ENCODE results near the gene MRTFA. TPM values are rescaled to one million over a fixed set of nuclear protein-coding genes. Genes with fewer than 3 reads are reported as not detected.

MRTFA gene
- total RNA-seq, 1 experiment from 2014 or later = 52.7 TPM

DNA sequence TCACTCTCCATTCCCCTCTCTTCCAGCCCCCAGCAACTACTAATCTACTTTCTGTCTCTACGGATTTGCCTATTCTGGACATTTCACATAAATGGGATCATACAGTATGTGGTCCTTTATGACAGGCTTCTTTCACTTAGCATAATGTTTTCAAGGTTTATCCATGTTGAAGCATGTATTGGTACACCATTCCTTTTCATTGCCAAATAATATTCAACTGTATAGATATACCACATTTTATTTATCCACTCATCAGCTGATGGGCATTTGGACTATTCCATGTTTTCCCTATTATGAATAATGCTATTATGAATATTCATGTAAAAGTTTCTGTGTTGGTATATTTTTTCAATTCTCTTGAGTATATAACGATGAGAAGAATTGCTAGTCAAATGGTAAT lies 54.5 kb downstream of the MRTFA start:
- H3K27ac Mint-ChIP-seq (ENCODE audit: low read depth, unreplicated experiment) = no peak overlapping the region
- BruUV-seq (replicated peaks) = no TSS peak
- CTCF ChIA-PET = interaction anchor here (1.1 to 1.2 kb wide), 3 partner anchors 45 to 95 kb away, joined by 3 to 4 read pairs (median 3); no protein-coding TSS in a partner anchor
- DNase-seq (ENCODE audit: unreplicated experiment) = no peak
- H3K4me1 Mint-ChIP-seq (ENCODE audit: insufficient read depth, unreplicated experiment) = peaks cover 9% of the 10 kb centered on the region
- H3K4me3 Mint-ChIP-seq (ENCODE audit: unreplicated experiment) = no peak overlapping the region
- peaks cover 7% of the 10 kb centered on the region for H3K9me3 Mint-ChIP-seq (ENCODE audit: unreplicated experiment)
- H3K27me3 Mint-ChIP-seq (ENCODE audit: insufficient read depth, unreplicated experiment) = no peaks in the 10 kb centered on the region
- POLR2A ChIA-PET = interaction anchor here (0.8 to 3.2 kb wide), 6 partner anchors 11 to 73 kb away, joined by 3 to 11 read pairs (median 4); no protein-coding TSS in a partner anchor
- TF ChIP-seq, protein P1, sequence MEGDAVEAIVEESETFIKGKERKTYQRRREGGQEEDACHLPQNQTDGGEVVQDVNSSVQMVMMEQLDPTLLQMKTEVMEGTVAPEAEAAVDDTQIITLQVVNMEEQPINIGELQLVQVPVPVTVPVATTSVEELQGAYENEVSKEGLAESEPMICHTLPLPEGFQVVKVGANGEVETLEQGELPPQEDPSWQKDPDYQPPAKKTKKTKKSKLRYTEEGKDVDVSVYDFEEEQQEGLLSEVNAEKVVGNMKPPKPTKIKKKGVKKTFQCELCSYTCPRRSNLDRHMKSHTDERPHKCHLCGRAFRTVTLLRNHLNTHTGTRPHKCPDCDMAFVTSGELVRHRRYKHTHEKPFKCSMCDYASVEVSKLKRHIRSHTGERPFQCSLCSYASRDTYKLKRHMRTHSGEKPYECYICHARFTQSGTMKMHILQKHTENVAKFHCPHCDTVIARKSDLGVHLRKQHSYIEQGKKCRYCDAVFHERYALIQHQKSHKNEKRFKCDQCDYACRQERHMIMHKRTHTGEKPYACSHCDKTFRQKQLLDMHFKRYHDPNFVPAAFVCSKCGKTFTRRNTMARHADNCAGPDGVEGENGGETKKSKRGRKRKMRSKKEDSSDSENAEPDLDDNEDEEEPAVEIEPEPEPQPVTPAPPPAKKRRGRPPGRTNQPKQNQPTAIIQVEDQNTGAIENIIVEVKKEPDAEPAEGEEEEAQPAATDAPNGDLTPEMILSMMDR (IDR thresholded peaks at IDR 0.05; ENCODE audit: unreplicated experiment) = no peak
- intact Hi-C loops (cut with micrococcal nuclease) = no loop called here
- peaks cover 19% of the 10 kb centered on the region for H3K36me3 Mint-ChIP-seq (ENCODE audit: insufficient read depth, unreplicated experiment)

DNA sequence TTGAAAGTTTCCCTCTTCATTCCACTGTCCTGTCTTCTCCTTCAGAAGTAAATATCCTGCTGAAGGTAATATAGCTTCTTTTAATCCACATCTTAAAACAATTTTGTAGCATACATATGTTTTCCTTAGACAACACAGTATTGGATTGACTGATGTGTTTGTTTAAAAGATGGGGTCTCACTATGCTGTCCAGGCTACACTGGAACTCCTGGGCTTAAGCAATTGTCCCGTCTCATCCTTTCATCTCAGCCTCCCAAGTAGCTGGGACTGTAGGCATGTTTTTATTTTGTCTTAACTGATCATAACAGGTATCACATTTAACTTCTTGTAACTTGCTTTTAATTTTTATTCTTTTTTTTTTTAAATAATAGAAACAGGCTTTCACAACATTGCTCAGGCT lies 55.9 kb downstream of the MRTFA start:
- Mint-ChIP-seq H3K36me3 (ENCODE audit: insufficient read depth, unreplicated experiment) (peaks cover 15% of the 10 kb centered on the region), H3K9me3 (ENCODE audit: unreplicated experiment) (peaks cover 7% of the 10 kb centered on the region), H3K4me1 (ENCODE audit: insufficient read depth, unreplicated experiment) (peaks cover 8% of the 10 kb centered on the region), H3K27me3 (ENCODE audit: insufficient read depth, unreplicated experiment) (no peaks in the 10 kb centered on the region), H3K27ac (ENCODE audit: low read depth, unreplicated experiment) (no peak overlapping the region), H3K4me3 (ENCODE audit: unreplicated experiment) (no peak overlapping the region)
- TF ChIP-seq, protein P1 (IDR thresholded peaks at IDR 0.05; ENCODE audit: unreplicated experiment) = no peak
- no peak for DNase-seq (ENCODE audit: unreplicated experiment)
- ChIA-PET POLR2A (interaction anchor here (0.5 to 1.1 kb wide), 5 partner anchors 9 to 71 kb away, joined by 3 to 4 read pairs (median 3); no protein-coding TSS in a partner anchor), CTCF (interaction anchor here (0.7 kb wide), 1 partner anchor 72 kb away, joined by 3 read pairs; no protein-coding TSS in a partner anchor)
- intact Hi-C loops (cut with micrococcal nuclease) = no loop called here
- BruUV-seq (replicated peaks) = no TSS peak

DNA sequence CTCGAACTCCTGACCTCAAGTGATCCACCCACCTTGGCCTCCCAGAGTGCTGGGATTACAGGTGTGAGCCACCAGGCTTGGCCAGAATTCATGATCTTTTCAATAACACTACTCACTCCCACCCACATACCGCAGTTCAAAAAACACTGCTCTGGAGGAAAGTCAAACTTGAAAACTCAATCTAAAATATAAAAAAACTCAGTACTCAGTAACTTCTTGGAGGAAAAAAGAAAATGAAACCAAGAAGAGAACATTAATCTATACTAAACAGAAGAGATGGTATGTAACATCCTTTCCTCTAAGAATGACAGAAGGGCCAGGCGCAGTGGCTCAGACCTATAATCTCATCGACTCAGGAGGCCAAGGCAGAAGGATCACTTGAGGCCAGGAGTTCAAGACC lies 58.3 kb downstream of the MRTFA start:
- TF ChIP-seq, protein P1 (IDR thresholded peaks at IDR 0.05; ENCODE audit: unreplicated experiment) = no peak
- Mint-ChIP-seq H3K9me3 (ENCODE audit: unreplicated experiment) (peaks cover 7% of the 10 kb centered on the region), H3K4me3 (ENCODE audit: unreplicated experiment) (no peak overlapping the region), H3K4me1 (ENCODE audit: insufficient read depth, unreplicated experiment) (no peaks in the 10 kb centered on the region), H3K27ac (ENCODE audit: low read depth, unreplicated experiment) (no peak overlapping the region), H3K36me3 (ENCODE audit: insufficient read depth, unreplicated experiment) (peaks cover 6% of the 10 kb centered on the region), H3K27me3 (ENCODE audit: insufficient read depth, unreplicated experiment) (no peaks in the 10 kb centered on the region)
- ChIA-PET CTCF (interaction anchor here (0.7 kb wide), 1 partner anchor 67 kb away, joined by 3 read pairs; no protein-coding TSS in a partner anchor), POLR2A (interaction anchor here (1.5 kb wide), 1 partner anchor 9 kb away, joined by 3 read pairs; no protein-coding TSS in a partner anchor)
- no peak for DNase-seq (ENCODE audit: unreplicated experiment)
- BruUV-seq (replicated peaks) = no TSS peak
- intact Hi-C loops (cut with micrococcal nuclease) = no loop called here

DNA sequence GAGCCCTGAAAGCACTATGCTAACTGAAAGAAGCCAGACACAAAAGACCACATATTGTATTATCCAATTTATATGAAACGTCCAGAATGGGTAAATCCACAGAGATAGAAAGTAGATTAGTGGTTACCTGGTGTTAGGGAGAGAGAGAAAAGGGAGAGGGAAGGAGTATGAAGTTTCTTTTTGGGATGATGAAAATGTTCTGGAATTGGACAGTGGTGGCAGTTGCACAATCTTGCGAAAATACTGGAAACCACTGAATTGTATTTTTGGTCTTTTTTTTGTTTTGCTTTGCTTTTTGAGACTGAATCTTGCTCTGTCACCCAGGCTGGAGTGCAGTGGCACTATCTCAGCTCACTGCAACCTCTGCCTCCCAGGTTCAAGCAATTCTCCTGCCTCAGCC lies 63.5 kb downstream of the MRTFA start:
- intact Hi-C loops (cut with micrococcal nuclease) = no loop called here
- POLR2A ChIA-PET = no interaction called here
- H3K9me3 Mint-ChIP-seq (ENCODE audit: unreplicated experiment) = no peaks in the 10 kb centered on the region

More for the DNA sequence above, 63.5 kb downstream of the MRTFA start:
- Mint-ChIP-seq H3K4me3 (ENCODE audit: unreplicated experiment) (no peak overlapping the region), H3K4me1 (ENCODE audit: insufficient read depth, unreplicated experiment) (peaks cover 19% of the 10 kb centered on the region), H3K27me3 (ENCODE audit: insufficient read depth, unreplicated experiment) (no peaks in the 10 kb centered on the region), H3K36me3 (ENCODE audit: insufficient read depth, unreplicated experiment) (peaks cover 10% of the 10 kb centered on the region), H3K27ac (ENCODE audit: low read depth, unreplicated experiment) (peak overlapping the region; percentile 7)
- DNase-seq (ENCODE audit: unreplicated experiment) = peak; percentile 24
- CTCF ChIA-PET = interaction anchor here (0.7 kb wide), 1 partner anchor 1059 kb away, joined by 3 read pairs; no protein-coding TSS in a partner anchor
- no TSS peak for BruUV-seq (replicated peaks)
- TF ChIP-seq, protein P1 (IDR thresholded peaks at IDR 0.05; ENCODE audit: unreplicated experiment) = no peak
